H9 (cell line): ENCODE data around the gene TEX26. TPM values are rescaled to one million over a fixed set of nuclear protein-coding genes. Genes with fewer than 3 reads are reported as not detected.

Source experiments
- DNase-seq: peaks from one replicate; pipeline ENCODE4 v3.0.0-alpha.2; 2017
- H2AFZ ChIP-seq: one replicate; pipeline ENCODE4 v1.6.1; 2013; ENCODE audit warnings: mild to moderate bottlenecking, low read length, control low read depth, moderate library complexity
- H2AK5ac ChIP-seq: 2 replicates; pipeline ENCODE4 v1.6.1; 2013; ENCODE audit warnings: low read length, control low read depth, mixed read lengths; ENCODE audit not compliant: insufficient read length
- H2BK120ac ChIP-seq: one replicate; pipeline ENCODE4 v1.6.1; 2013; ENCODE audit warnings: low read depth, mild to moderate bottlenecking, low read length, control low read depth, inconsistent platforms; ENCODE audit not compliant: poor library complexity, severe bottlenecking
- H2BK12ac ChIP-seq: 2 replicates; pipeline ENCODE4 v1.6.1; 2013; ENCODE audit warnings: low read length, control low read depth, mixed read lengths, low read depth; ENCODE audit not compliant: insufficient read length
- H2BK15ac ChIP-seq: 2 replicates; pipeline ENCODE4 v1.6.1; 2013; ENCODE audit warnings: low read depth, low read length, control low read depth
- H2BK20ac ChIP-seq: one replicate; pipeline ENCODE4 v1.6.1; 2013; ENCODE audit warnings: low read depth, mild to moderate bottlenecking, low read length, control low read depth, inconsistent platforms; ENCODE audit not compliant: poor library complexity, severe bottlenecking
- H2BK5ac ChIP-seq: 2 replicates; pipeline ENCODE4 v1.6.1; 2013; ENCODE audit warnings: low read length, control low read depth, mixed read lengths; ENCODE audit not compliant: insufficient read length
- H3K14ac ChIP-seq: 2 replicates; pipeline ENCODE4 v1.6.1; 2013; ENCODE audit warnings: low read length, control low read depth; ENCODE audit not compliant: insufficient read depth
- H3K18ac ChIP-seq: 2 replicates; pipeline ENCODE4 v1.6.1; 2013; ENCODE audit warnings: low read depth, mild to moderate bottlenecking, mixed read lengths, low read length, control low read depth; ENCODE audit not compliant: insufficient read length
- H3K23ac ChIP-seq: 2 replicates; pipeline ENCODE4 v1.6.1; 2013; ENCODE audit warnings: low read length, control low read depth, mixed read lengths, low read depth; ENCODE audit not compliant: insufficient read length
- H3K23me2 ChIP-seq: 2 replicates; pipeline ENCODE4 v1.6.1; 2013; ENCODE audit warnings: low read depth, mild to moderate bottlenecking, mixed read lengths, low read length, control low read depth; ENCODE audit not compliant: insufficient read length, poor library complexity, severe bottlenecking
- H3K27ac ChIP-seq: 2 replicates; pipeline ENCODE4 v1.5.1; 2013; ENCODE audit warnings: low read length, control low read depth, mixed read lengths, low read depth; ENCODE audit not compliant: insufficient read length
- H3K27me3 ChIP-seq: 2 replicates; pipeline ENCODE4 v1.6.1; 2013; ENCODE audit warnings: low read length, control low read depth, inconsistent platforms; ENCODE audit not compliant: insufficient read depth
- H3K4ac ChIP-seq: 2 replicates; pipeline ENCODE4 v1.6.1; 2013; ENCODE audit warnings: low read depth, mild to moderate bottlenecking, control low read depth, inconsistent platforms, low read length, moderate library complexity
- H3K4me1 ChIP-seq: 2 replicates; pipeline ENCODE4 v1.6.1; 2013; ENCODE audit warnings: low read length, control low read depth, inconsistent platforms; ENCODE audit not compliant: insufficient read depth
- H3K4me2 ChIP-seq: 2 replicates; pipeline ENCODE4 v1.6.1; 2013; ENCODE audit warnings: low read length, control low read depth, mixed read lengths; ENCODE audit not compliant: insufficient read length, insufficient read depth
- H3K56ac ChIP-seq: 2 replicates; pipeline ENCODE4 v1.6.1; 2013; ENCODE audit warnings: low read depth, mild to moderate bottlenecking, mixed read lengths, low read length, control low read depth; ENCODE audit not compliant: insufficient read length
- H3K79me1 ChIP-seq: 2 replicates; pipeline ENCODE4 v1.6.1; 2013; ENCODE audit warnings: low read depth, mild to moderate bottlenecking, moderate library complexity, low read length, control low read depth, inconsistent platforms; ENCODE audit not compliant: insufficient read depth, poor library complexity, severe bottlenecking
- H3K79me2 ChIP-seq: 2 replicates; pipeline ENCODE4 v1.6.1; 2013; ENCODE audit warnings: low read length, control low read depth, inconsistent platforms; ENCODE audit not compliant: insufficient read depth
- H3K9ac ChIP-seq: 2 replicates; pipeline ENCODE4 v1.6.1; 2013; ENCODE audit warnings: low read length, control low read depth, mixed read lengths; ENCODE audit not compliant: insufficient read length; ENCODE audit errors: extremely low read depth
- H3K9me3 ChIP-seq: one replicate; pipeline ENCODE4 v1.6.1; 2013; ENCODE audit warnings: low read depth, low read length, inconsistent platforms; ENCODE audit not compliant: control insufficient read depth
- H3T11ph ChIP-seq: one replicate; pipeline ENCODE4 v1.6.1; 2013; ENCODE audit warnings: mild to moderate bottlenecking, low read length, control low read depth, inconsistent platforms
- H4K20me1 ChIP-seq: one replicate; pipeline ENCODE4 v1.6.1; 2013; ENCODE audit not compliant: control insufficient read depth, insufficient read length, insufficient read depth
- H4K5ac ChIP-seq: 2 replicates; pipeline ENCODE4 v1.6.1; 2013; ENCODE audit warnings: low read depth, mild to moderate bottlenecking, mixed read lengths, low read length, control low read depth; ENCODE audit not compliant: insufficient read length
- H4K8ac ChIP-seq: replicated peaks from 2 replicates; pipeline ENCODE4 v1.6.1; 2013; ENCODE audit warnings: low read length, control low read depth, mixed read lengths, low read depth; ENCODE audit not compliant: insufficient read length
- H4K91ac ChIP-seq: 2 replicates; pipeline ENCODE4 v1.6.1; 2013; ENCODE audit warnings: low read depth, mild to moderate bottlenecking, moderate library complexity, mixed read lengths, low read length, control low read depth; ENCODE audit not compliant: insufficient read length
- H3K27ac Mint-ChIP-seq, 3 experiments: 2 replicates in 2 of 3; 3 replicates in 1 of 3; pipeline ENCODE4 v1.8.0; 2020 to 2021; ENCODE audit warnings: mixed read lengths in 3 of 3, mild to moderate bottlenecking in 1 of 3, moderate library complexity in 1 of 3
- H3K27me3 Mint-ChIP-seq: 2 replicates; pipeline ENCODE4 v1.8.0; 2021; ENCODE audit warnings: low read depth, mild to moderate bottlenecking, moderate library complexity, mixed read lengths
- H3K36me3 Mint-ChIP-seq, 3 experiments: 2 replicates in 2 of 3; 3 replicates in 1 of 3; pipeline ENCODE4 v1.8.0; 2020 to 2021; ENCODE audit warnings: low read depth in 3 of 3, mixed read lengths in 3 of 3; ENCODE audit not compliant: insufficient read depth in 1 of 3
- H3K4me1 Mint-ChIP-seq, 2 experiments: 2 replicates each; pipeline ENCODE4 v1.8.0; 2020; ENCODE audit warnings: mixed read lengths in 2 of 2
- H3K4me3 Mint-ChIP-seq, 2 experiments: 2 replicates in 1 of 2; 3 replicates in 1 of 2; pipeline ENCODE4 v1.8.0; 2020 to 2021; ENCODE audit warnings: mild to moderate bottlenecking in 2 of 2, mixed read lengths in 2 of 2, moderate library complexity in 1 of 2
- H3K9me3 Mint-ChIP-seq, 2 experiments: 2 replicates in 1 of 2; 3 replicates in 1 of 2; pipeline ENCODE4 v1.8.0; 2020; ENCODE audit warnings: mild to moderate bottlenecking in 2 of 2, mixed read lengths in 2 of 2, moderate library complexity in 1 of 2
- CTCF ChIP-seq: fragments of 200-600 bp; sonication (generic); conservative IDR thresholded peaks from 3 replicates; pipeline ENCODE4 v1.8.0; 2021; ENCODE audit warnings: antibody characterized with exemption, mild to moderate bottlenecking
- WGBS: extraction: QIAGEN DNeasy Blood & Tissue Kit; methylation state at CpG from one replicate; pipeline ENCODE4 v1.1.7; 2013; ENCODE audit warnings: missing lambda C conversion rate, low lambda C conversion rate, mixed read lengths; ENCODE audit not compliant: insufficient read length; ENCODE audit errors: extremely low coverage; 5-methylcytosine and 5-hydroxymethylcytosine counted together
- total RNA-seq: library from RNA; stranded (reverse); gene quantifications from 2 replicates; pipeline ENCODE4 v1.2.1, GENCODE V29; 2021

The TEX26 gene
- total RNA-seq, 1 experiment from 2014 or later: not detected

DNA sequence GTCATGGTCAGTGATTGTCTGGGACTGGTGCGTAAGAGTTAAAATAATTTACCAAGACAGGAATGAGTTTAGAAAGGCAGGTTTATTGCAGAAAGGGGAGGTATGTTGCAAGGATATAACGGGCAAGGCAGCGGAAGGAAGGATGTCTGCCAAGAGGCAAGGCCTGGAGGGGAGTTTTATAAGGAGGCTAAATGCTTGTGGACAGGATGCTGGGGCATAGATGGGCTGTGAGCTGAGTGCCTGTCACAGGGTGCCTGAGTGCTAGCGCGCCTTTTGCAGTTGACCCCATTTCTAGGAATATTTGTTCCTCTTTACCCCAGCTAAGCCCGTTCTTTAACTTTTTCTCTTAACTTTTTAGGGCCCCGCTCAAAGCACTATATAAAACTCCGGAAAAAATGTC is 58.7 kb downstream of the TEX26 start:
- H2AFZ ChIP-seq: no peak overlapping the region
- no peak overlapping the region for H3K56ac ChIP-seq
- H3K9ac ChIP-seq: no peak overlapping the region
- H3K9me3 ChIP-seq: no peaks in the 10 kb centered on the region
- no peak overlapping the region for H4K8ac ChIP-seq
- H3K4me3 Mint-ChIP-seq: no peak overlapping the region
- H3K4me1 ChIP-seq: 0 out of 2 replicates have a peak, but pooled peaks cover 4% of the 10 kb centered on the region
- H3K18ac ChIP-seq: no peak overlapping the region
- no peak overlapping the region for H3K14ac ChIP-seq
- H3K4me1 Mint-ChIP-seq: peaks cover 8 to 10% of the 10 kb centered on the region in 2 experiments
- no peak overlapping the region for H2BK120ac ChIP-seq
- no peak overlapping the region for H2BK12ac ChIP-seq
- H4K91ac ChIP-seq: no peak overlapping the region
- H3K4me2 ChIP-seq: no peak overlapping the region
- no peaks in the 10 kb centered on the region for H3K36me3 Mint-ChIP-seq
- H3T11ph ChIP-seq: no peak overlapping the region
- no peak overlapping the region for H2BK20ac ChIP-seq
- no peak overlapping the region for H3K27ac Mint-ChIP-seq
- no peaks in the 10 kb centered on the region for H3K27me3 ChIP-seq
- no peak overlapping the region for H2BK15ac ChIP-seq
- no peak overlapping the region for H3K27ac ChIP-seq
- WGBS: no CpG with 5 or more reads among the region's 8 CpGs
- peaks cover 2% of the 10 kb centered on the region for H4K20me1 ChIP-seq
- peaks cover 2% of the 10 kb centered on the region; the same call in 1 of the 2 replicates for H3K27me3 Mint-ChIP-seq
- H4K5ac ChIP-seq: no peak overlapping the region
- no peak overlapping the region for H3K23ac ChIP-seq
- DNase-seq: no peak
- H3K23me2 ChIP-seq: no peaks in the 10 kb centered on the region
- H3K4ac ChIP-seq: no peak overlapping the region
- H3K9me3 Mint-ChIP-seq: peaks cover 0 to 4% of the 10 kb centered on the region in 2 experiments; a peak in 2 of 5 replicates
- TF ChIP-seq CTCF: no peak
- H3K79me1 ChIP-seq: no peaks in the 10 kb centered on the region
- no peaks in the 10 kb centered on the region for H3K79me2 ChIP-seq
- no peak overlapping the region for H2BK5ac ChIP-seq
- H2AK5ac ChIP-seq: no peak overlapping the region
